A549 (cell line): Measurements from ENCODE around the gene CD70. TPM values are rescaled to one million over a fixed set of nuclear protein-coding genes. Genes with fewer than 3 reads are reported as not detected.
"Not testable (repeated sequence)": the region's sequence is repeated elsewhere in the genome, so short reads cannot be mapped to it uniquely, and the experiment has no call there.

Source experiments
- ATAC-seq, 2 experiments: fragments of 200-7000 bp in 1 of 2; fragments of >200 bp in 1 of 2; cut with Nextera tagmentation in 1 of 2; cut with Tn5 transposase in 1 of 2; 3 replicates each; pipeline versions ENCODE4 v1.8.0 to v1.9.1; 2018 to 2020; ENCODE audit warnings: mild to moderate bottlenecking in 1 of 2, moderate library complexity in 1 of 2
- CTCF ChIA-PET: fragments of 300-600 bp; sonication (Branson Sonifier 250); formaldehyde crosslinking; extraction: SDS; loops from one replicate; lab custom pipeline; 2021; ENCODE audit warnings: antibody characterized with exemption, inconsistent platforms; lab: Yijun Ruan, JAX
- POLR2A ChIA-PET: fragments of 350-600 bp; formaldehyde crosslinking; extraction: SDS; loops from one replicate; lab custom pipeline; 2021; ENCODE audit warnings: antibody characterized with exemption, inconsistent platforms; lab: Yijun Ruan, JAX
- DNase-seq, 2 experiments: peaks; one replicate each; pipeline versions ENCODE4 v3.0.0 to v3.0.0-alpha.2; 2011 to 2016; ENCODE audit warnings: low read depth in 1 of 2, low spot score in 1 of 2
- FAIRE-seq: peaks from 2 replicates; lab custom pipeline; 2011; peaks lifted over from hg19 to GRCh38; lab: Jason Lieb, UNC
- H3K27ac ChIP-seq, 2 experiments: fragments of >200 bp; sonication (Bioruptor Twin); formaldehyde crosslinking; 3 replicates each; pipeline ENCODE4 v1.5.1; 2016 to 2017
- H3K4me1 ChIP-seq: fragments of >200 bp; sonication (Bioruptor Twin); formaldehyde crosslinking; 3 replicates; pipeline ENCODE4 v1.6.1; 2016
- H3K4me2 ChIP-seq: fragments of >200 bp; sonication (Bioruptor Twin); formaldehyde crosslinking; 3 replicates; pipeline ENCODE4 v1.6.1; 2016
- H3K4me3 ChIP-seq: fragments of >200 bp; sonication (Bioruptor Twin); formaldehyde crosslinking; 3 replicates; pipeline ENCODE4 v1.5.1; 2016
- H3K9me3 ChIP-seq: fragments of >200 bp; sonication (Bioruptor Twin); formaldehyde crosslinking; 3 replicates; pipeline ENCODE4 v1.6.1; 2016
- BCL3 ChIP-seq: fragments of >200 bp; sonication (Bioruptor Twin); formaldehyde crosslinking; IDR thresholded peaks from 3 replicates; pipeline ENCODE4 v1.6.1; 2016
- CBX2 ChIP-seq: fragments of 200-600 bp; sonication (generic); IDR thresholded peaks from 2 replicates; pipeline ENCODE4 v1.6.1; 2016; ENCODE audit warnings: low read depth, mild to moderate bottlenecking, borderline replicate concordance
- ELK1 ChIP-seq: fragments of 150-350 bp; IDR thresholded peaks from 2 replicates; pipeline ENCODE4 v1.6.1; 2014; ENCODE audit warnings: low read depth, mild to moderate bottlenecking, low read length
- EP300 ChIP-seq, 2 experiments: fragments of >200 bp; sonication (Bioruptor Twin); formaldehyde crosslinking; IDR thresholded peaks; 2 replicates in 1 of 2; 3 replicates in 1 of 2; pipeline ENCODE4 v1.6.1; 2016 to 2017
- FOSL2 ChIP-seq, 2 experiments: fragments of 450-650 bp in 1 of 2; fragments of >200 bp in 1 of 2; sonication (Bioruptor Twin) in 1 of 2; formaldehyde crosslinking; IDR thresholded peaks; 2 replicates each; pipeline versions ENCODE4 v1.5.0 to v1.6.1; 2016 to 2020; ENCODE audit warnings: mild to moderate bottlenecking in 1 of 2, moderate library complexity in 1 of 2
- JUN ChIP-seq, 2 experiments: fragments of >200 bp; sonication (Bioruptor Twin); formaldehyde crosslinking; IDR thresholded peaks; 2 replicates in 1 of 2; 3 replicates in 1 of 2; pipeline ENCODE4 v1.6.1; 2016 to 2017
- KDM1A ChIP-seq: fragments of 200-600 bp; sonication (generic); IDR thresholded peaks from 2 replicates; pipeline ENCODE4 v1.6.1; 2016; ENCODE audit warnings: low read depth, mild to moderate bottlenecking
- MAFK ChIP-seq: fragments of 450-650 bp; IDR thresholded peaks from 2 replicates; pipeline ENCODE4 v1.6.1; 2014; ENCODE audit not compliant: partially characterized antibody
- MAX ChIP-seq: IDR thresholded peaks from 2 replicates; pipeline ENCODE4 v1.6.1; 2012
- NPAS2 ChIP-seq: fragments of 250-450 bp; sonication (Bioruptor Pico); IDR thresholded peaks from 2 replicates; pipeline ENCODE4 v1.8.0; 2022; ENCODE audit warnings: mild to moderate bottlenecking, moderate library complexity, borderline replicate concordance
- PHF8 ChIP-seq: fragments of 200-600 bp; sonication (generic); IDR thresholded peaks from 2 replicates; pipeline ENCODE4 v1.6.1; 2016; ENCODE audit warnings: low read depth, mild to moderate bottlenecking, antibody characterized with exemption, moderate library complexity, borderline replicate concordance
- RCOR1 ChIP-seq: fragments of 150-350 bp; IDR thresholded peaks from 2 replicates; pipeline ENCODE4 v1.6.1; 2014; ENCODE audit warnings: antibody characterized with exemption, low read length, low read depth
- REST ChIP-seq: fragments of 200-600 bp; sonication (generic); IDR thresholded peaks from 2 replicates; pipeline ENCODE4 v1.6.1; 2016; ENCODE audit warnings: antibody characterized with exemption, mild to moderate bottlenecking, moderate library complexity
- TP53 ChIP-seq: fragments of 250-450 bp; sonication (Bioruptor Pico); IDR thresholded peaks from 2 replicates; pipeline ENCODE4 v1.5.0; 2021; ENCODE audit warnings: mild to moderate bottlenecking, moderate library complexity
- WGBS: methylation state at CpG from one replicate; pipeline ENCODE4 v1.1.6; 2017; ENCODE audit errors: missing lambda C conversion rate; 5-methylcytosine and 5-hydroxymethylcytosine counted together
- polyA plus RNA-seq, 4 experiments: library from polyadenylated mRNA; depleted of rRNA in 3 of 4; stranded (reverse); fragments of >200 nt; fragmentation: RNase III in 1 of 4; extraction: RNeasy Plus Mini Kit Qiagen cat#74134 plus additional on column Dnase treatment in 1 of 4; gene quantifications; 2 replicates in 3 of 4; 3 replicates in 1 of 4; pipeline ENCODE4 v1.2.3, GENCODE V29; 2011 to 2017

CD70 gene
- polyA plus RNA-seq, 2 of the 4 experiments (the other 2 are of a cell fraction): 7.7 to 35.7 TPM

- no peak for TF ChIP-seq ELK1
- peak in 1 of 2 experiments; percentile 49; a peak in 1 of 5 replicates for TF ChIP-seq EP300 (IDR thresholded peaks at IDR 0.05)
- no peak for TF ChIP-seq BCL3
- no peak for TF ChIP-seq PHF8
- no peak for TF ChIP-seq RCOR1
- TF ChIP-seq NPAS2 (CRISPR knock-in tag): no peak
- no peak for TF ChIP-seq FOSL2 (IDR thresholded peaks at IDR 0.05)
- TF ChIP-seq FOSL2 (CRISPR knock-in tag; IDR thresholded peaks at IDR 0.05): 0 out of 2 replicates have a peak, but pooled peaks have one; percentile 27
- no peak for TF ChIP-seq KDM1A
- no peak for TF ChIP-seq CBX2
- no peak for TF ChIP-seq MAX
- TF ChIP-seq MAFK: no peak
- 0 out of 5 replicates have a peak, but pooled peaks of 1 of the 2 experiments have one; percentile 35 for TF ChIP-seq JUN (IDR thresholded peaks at IDR 0.05)
- TF ChIP-seq, all 56 proteins: peak for 4
These were observed 22.9 kb downstream of the CD70 start (continued) for GRCh38 chr19:6568010-6568526.

GRCh38 chr19:6566727-6567126 is 24.2 kb downstream of the CD70 start:
- H3K4me2 ChIP-seq, ATAC-seq, H3K4me3 ChIP-seq, H3K27ac ChIP-seq, DNase-seq, FAIRE-seq, POLR2A ChIA-PET: not testable (repeated sequence)
- Histone ChIP-seq H3K4me1 (peaks cover 16% of the 10 kb centered on the region), H3K9me3 (peaks cover 12% of the 10 kb centered on the region)
- 8% methylated on average over 3 of the region's 3 CpGs for WGBS
- CTCF ChIA-PET: interaction anchor here (0.9 to 1.6 kb wide), 2 partner anchors 9 to 14 kb away, joined by 3 to 4 read pairs; no protein-coding TSS in a partner anchor

GRCh38 chr19:6564393-6564792 is 26.6 kb downstream of the CD70 start:
- H3K4me3 ChIP-seq: no peak overlapping the region
- FAIRE-seq (no peak), DNase-seq (peak in 1 of 2 experiments; percentile 33), ATAC-seq (no peak)
- ChIA-PET CTCF (interaction anchor here (1.3 to 3.2 kb wide), 2 partner anchors 19 to 68 kb away, joined by 3 to 14 read pairs; no protein-coding TSS in a partner anchor), POLR2A (no interaction called here)
- TF ChIP-seq TP53 (CRISPR knock-in tag) (no peak), REST (peak; percentile 88)
- WGBS: 64% methylated on average over 2 of the region's 2 CpGs
- H3K4me2 ChIP-seq: no peak overlapping the region
- peaks cover 16% of the 10 kb centered on the region for H3K4me1 ChIP-seq
- H3K27ac ChIP-seq: no peak overlapping the region
- peaks cover 5% of the 10 kb centered on the region; the same call in 2 of the 3 replicates for H3K9me3 ChIP-seq
